Esophagus muscularis mucosa (tissue), 4 donors: ENCODE results near the gene ARHGEF10L. TPM values are rescaled to one million over a fixed set of nuclear protein-coding genes. Genes with fewer than 3 reads are reported as not detected.

Experiments used
- DNase-seq: peaks from one replicate; pipeline ENCODE4 v3.0.0-alpha.2; 2017; ENCODE audit errors: extremely low spot score
- H3K27ac ChIP-seq, 4 donors: fragments of 200-600 bp; sonication (generic); replicated peaks in 1 of 4; 1 replicate in 3 of 4; 2 replicates in 1 of 4; pipeline ENCODE4 v1.5.1; 2016 to 2019; ENCODE audit warnings: mild to moderate bottlenecking in 1 of 4
- H3K27me3 ChIP-seq, 4 donors: fragments of 200-600 bp; sonication (generic); one replicate each; pipeline versions ENCODE4 v1.5.1 to v1.6.0; 2016 to 2019
- H3K36me3 ChIP-seq, 4 donors: fragments of 200-600 bp; sonication (generic); one replicate each; pipeline ENCODE4 v1.5.1; 2016 to 2019
- H3K4me1 ChIP-seq, 4 donors: fragments of 200-600 bp; sonication (generic); one replicate each; pipeline ENCODE4 v1.5.1; 2016 to 2019
- H3K4me3 ChIP-seq, 4 donors: fragments of 200-600 bp; sonication (generic); 1 replicate in 2 of 4; 2 replicates in 2 of 4; pipeline ENCODE4 v1.5.1; 2016 to 2019; ENCODE audit warnings: mild to moderate bottlenecking in 4 of 4, moderate library complexity in 1 of 4
- H3K9me3 ChIP-seq, 4 donors: fragments of 200-600 bp; sonication (generic); 1 replicate in 3 of 4; 2 replicates in 1 of 4; pipeline ENCODE4 v1.5.1; 2016 to 2019
- CTCF ChIP-seq, 3 experiments: fragments of 200-600 bp in 2 of 3; fragments of 450-650 bp in 1 of 3; sonication (generic) in 2 of 3; IDR thresholded peaks; one replicate each; pipeline ENCODE4 v1.5.1; 2017 to 2019; ENCODE audit warnings: antibody characterized with exemption in 3 of 3, mild to moderate bottlenecking in 2 of 3, moderate library complexity in 1 of 3
- EP300 ChIP-seq: sonication (generic); formaldehyde crosslinking; IDR thresholded peaks from one replicate; pipeline ENCODE4 v1.6.1; 2017; ENCODE audit warnings: antibody characterized with exemption
- POLR2A ChIP-seq: fragments of 450-650 bp; IDR thresholded peaks from one replicate; pipeline ENCODE4 v1.6.1; 2017; ENCODE audit warnings: antibody characterized with exemption, moderate library complexity, mild to moderate bottlenecking, low read depth
- POLR2AphosphoS5 ChIP-seq, 2 donors: sonication (generic); formaldehyde crosslinking; IDR thresholded peaks; one replicate each; pipeline ENCODE4 v1.6.1; 2017; ENCODE audit warnings: antibody characterized with exemption in 2 of 2
- WGBS: methylation state at CpG from one replicate; pipeline ENCODE4 v1.1.5; 2018; 5-methylcytosine and 5-hydroxymethylcytosine counted together
- intact Hi-C: fragments of 100-400 bp; cut with DNase I; formaldehyde crosslinking; loops from one replicate; pipeline ENCODE4 v1.15.1; 2023
- total RNA-seq, 4 donors: library from RNA; depleted of rRNA; stranded (reverse); fragments of >200 nt; gene quantifications; one replicate each; pipeline versions ENCODE4 v1.1.0 to v1.2.1, GENCODE V29; 2016

The ARHGEF10L gene
- total RNA-seq, 4 donors from 2014 or later = 46.6 to 93.0 (median 66.9) TPM

GRCh38 chr1:17725811-17726582 is 186.5 kb downstream of the ARHGEF10L start:
- DNase-seq = no peak
- 65% methylated on average over 7 of the region's 7 CpGs for WGBS
- no peak for TF ChIP-seq POLR2A
- TF ChIP-seq POLR2AphosphoS5 (IDR thresholded peaks at IDR 0.05) = no peak
- TF ChIP-seq EP300 = no peak
- TF ChIP-seq CTCF (IDR thresholded peaks at IDR 0.05) = no peak

GRCh38 chr1:17728123-17728712 is 188.7 kb downstream of the ARHGEF10L start:
- H3K4me3 ChIP-seq = no peak overlapping the region
- no peaks in the 10 kb centered on the region for H3K36me3 ChIP-seq
- H3K9me3 ChIP-seq = no peaks in the 10 kb centered on the region
- H3K4me1 ChIP-seq = no peaks in the 10 kb centered on the region
- TF ChIP-seq POLR2AphosphoS5 (IDR thresholded peaks at IDR 0.05) = no peak
- no peak for TF ChIP-seq POLR2A
- TF ChIP-seq EP300 = no peak
- no peak for TF ChIP-seq CTCF (IDR thresholded peaks at IDR 0.05)
- H3K27ac ChIP-seq = no peak overlapping the region
- H3K27me3 ChIP-seq = peaks cover 0 to 48% (median 0%) of the 10 kb centered on the region in 4 donors
- DNase-seq = no peak
- WGBS = 93% methylated on average over 5 of the region's 6 CpGs
- intact Hi-C loops = no loop called here

More at GRCh38 chr1:17725811-17726582, 186.5 kb downstream of the ARHGEF10L start:
- H3K4me1 ChIP-seq = no peaks in the 10 kb centered on the region
- intact Hi-C loops = no loop called here
- H3K36me3 ChIP-seq = no peaks in the 10 kb centered on the region
- no peak overlapping the region for H3K4me3 ChIP-seq
- peaks cover 0 to 52% (median 0%) of the 10 kb centered on the region in 4 donors for H3K27me3 ChIP-seq
- H3K9me3 ChIP-seq = no peaks in the 10 kb centered on the region
- no peak overlapping the region for H3K27ac ChIP-seq

- intact Hi-C loops = no loop called here
- Histone ChIP-seq H3K4me3 (no peak overlapping the region), H3K36me3 (no peaks in the 10 kb centered on the region), H3K9me3 (no peaks in the 10 kb centered on the region), H3K27me3 (peaks cover 0 to 37% (median 0%) of the 10 kb centered on the region in 4 donors), H3K4me1 (no peaks in the 10 kb centered on the region), H3K27ac (no peak overlapping the region)
- WGBS = 84% methylated on average over 11 of the region's 12 CpGs
- DNase-seq = no peak
- TF ChIP-seq CTCF (IDR thresholded peaks at IDR 0.05) = no peak
- TF ChIP-seq EP300 = no peak
- TF ChIP-seq POLR2A = no peak
- TF ChIP-seq POLR2AphosphoS5 (IDR thresholded peaks at IDR 0.05) = no peak
Observed at GRCh38 chr1:17729248-17729647, 189.8 kb downstream of the ARHGEF10L start.

- DNase-seq = no peak
- Histone ChIP-seq H3K36me3 (no peaks in the 10 kb centered on the region), H3K27ac (no peak overlapping the region), H3K27me3 (peaks cover 0 to 34% (median 0%) of the 10 kb centered on the region in 4 donors), H3K4me3 (no peak overlapping the region), H3K4me1 (no peaks in the 10 kb centered on the region), H3K9me3 (no peaks in the 10 kb centered on the region)
- WGBS = 71% methylated on average over 7 of the region's 10 CpGs
- no peak for TF ChIP-seq POLR2A
- TF ChIP-seq EP300 = no peak
- no peak for TF ChIP-seq CTCF (IDR thresholded peaks at IDR 0.05)
- no peak for TF ChIP-seq POLR2AphosphoS5 (IDR thresholded peaks at IDR 0.05)
- intact Hi-C loops = no loop called here
Observed at GRCh38 chr1:17729909-17730308, 190.4 kb downstream of the ARHGEF10L start.
